HG02870 (cell line): ENCODE measurements around the gene ALG14.
"Not testable (repeated sequence)": the region's sequence is repeated elsewhere in the genome, so short reads cannot be mapped to it uniquely, and the experiment has no call there.

Experiments
- ATAC-seq: cut with Tn5 transposase; IDR thresholded peaks from one replicate; pipeline ENCODE4 v1.9.1; 2021; ENCODE audit warnings: mild to moderate bottlenecking, moderate library complexity; ENCODE audit not compliant: unreplicated experiment

Gene ALG14

DNA sequence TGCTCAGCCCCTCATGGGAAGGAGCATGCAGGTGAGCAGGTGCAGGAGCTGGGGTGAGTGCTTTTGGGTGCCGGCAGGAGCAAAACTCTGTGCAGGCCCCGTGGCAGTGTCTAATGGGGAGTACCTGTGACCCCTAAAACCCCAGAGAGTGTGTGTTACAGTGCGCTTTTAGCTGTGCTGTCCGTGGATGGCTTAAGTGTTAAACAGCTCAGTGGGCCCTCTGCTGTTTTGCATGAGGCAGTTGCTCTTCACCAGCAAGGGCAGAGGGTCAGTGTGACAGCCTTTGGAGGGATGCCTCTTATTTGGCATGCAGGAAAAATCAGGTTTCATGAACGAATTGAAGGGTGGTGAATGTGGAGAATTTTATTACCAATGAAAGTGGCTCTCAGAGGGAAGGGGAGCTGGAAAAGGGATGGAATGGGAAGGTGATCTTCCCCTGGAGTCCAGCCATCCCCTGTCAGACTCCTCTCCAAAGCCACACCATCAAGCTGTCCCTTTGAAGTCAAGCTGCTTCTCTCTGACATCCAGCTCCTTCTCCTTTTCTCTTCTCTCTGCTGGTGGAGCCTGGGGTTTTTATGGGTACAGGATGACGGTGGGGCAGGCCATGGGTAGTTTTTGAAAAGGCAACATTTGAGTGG is 17.0 kb upstream of the ALG14 start:
- ATAC-seq: no peak

DNA sequence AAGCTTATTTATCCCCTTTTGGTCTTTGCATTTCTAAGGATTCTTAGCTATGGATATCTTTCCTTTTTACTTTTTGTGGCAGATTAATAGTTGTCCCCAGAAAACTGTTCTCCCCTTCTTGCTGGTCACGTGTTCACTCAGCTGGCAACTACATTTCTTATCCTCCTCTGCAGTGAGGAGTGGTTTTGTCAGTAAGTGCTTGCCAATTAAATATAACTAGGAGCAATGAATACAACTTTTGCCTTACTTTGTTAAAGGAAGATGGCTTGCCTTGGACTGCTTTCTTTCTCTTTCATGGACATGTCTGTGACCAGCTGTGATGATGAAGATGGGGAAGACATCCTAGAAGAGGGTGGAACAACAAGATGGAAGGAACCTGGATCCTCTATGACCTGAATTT is 15.6 kb upstream of the ALG14 start:
- no peak for ATAC-seq

DNA sequence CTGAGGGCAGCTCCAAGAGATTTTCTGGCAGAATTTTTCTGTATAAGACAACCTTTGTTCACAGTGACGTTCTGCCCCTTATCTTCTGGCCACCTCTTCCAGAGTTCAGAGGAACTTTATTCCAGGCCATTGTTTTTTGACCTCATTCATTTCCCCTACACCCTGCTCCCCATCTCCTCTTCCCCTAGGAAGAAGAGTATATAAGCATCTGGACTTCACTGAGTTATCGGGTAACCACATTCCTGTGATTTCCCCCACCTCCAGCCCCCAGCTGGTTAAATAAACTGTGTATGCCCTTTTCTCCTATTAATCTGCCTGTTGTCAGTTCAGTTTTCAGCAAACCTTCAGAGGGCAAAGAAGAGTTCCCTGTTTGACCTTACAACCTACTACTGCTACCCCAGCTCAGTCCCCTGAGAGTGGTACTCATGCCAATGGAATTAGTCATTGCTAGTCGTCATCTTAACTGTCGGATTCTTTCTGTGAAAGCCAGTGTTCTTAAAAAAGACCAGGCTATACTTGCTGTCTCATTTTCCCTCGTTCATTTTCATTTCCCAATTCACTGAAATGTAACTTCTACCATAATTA is 14.3 kb upstream of the ALG14 start:
- ATAC-seq: no peak

DNA sequence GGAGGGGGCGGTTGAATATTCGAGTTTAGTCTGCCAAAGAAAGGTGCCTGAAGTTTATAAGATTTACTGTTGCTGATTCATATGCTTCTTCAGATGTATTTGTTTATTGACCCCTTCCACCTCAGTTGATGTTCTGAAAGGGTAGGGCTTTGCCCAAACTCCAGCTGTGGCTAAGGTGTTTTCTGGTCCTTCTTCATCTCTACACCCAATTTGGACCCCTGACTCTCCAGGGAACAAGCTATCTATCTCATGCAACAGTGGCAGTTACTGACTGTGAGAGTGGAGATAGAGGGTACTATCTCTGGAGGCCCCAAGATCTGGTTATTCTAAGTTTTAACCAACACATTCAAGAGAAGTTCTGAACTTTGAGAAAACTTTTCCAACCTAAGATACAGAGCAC is 12.6 kb upstream of the ALG14 start:
- no peak for ATAC-seq

DNA sequence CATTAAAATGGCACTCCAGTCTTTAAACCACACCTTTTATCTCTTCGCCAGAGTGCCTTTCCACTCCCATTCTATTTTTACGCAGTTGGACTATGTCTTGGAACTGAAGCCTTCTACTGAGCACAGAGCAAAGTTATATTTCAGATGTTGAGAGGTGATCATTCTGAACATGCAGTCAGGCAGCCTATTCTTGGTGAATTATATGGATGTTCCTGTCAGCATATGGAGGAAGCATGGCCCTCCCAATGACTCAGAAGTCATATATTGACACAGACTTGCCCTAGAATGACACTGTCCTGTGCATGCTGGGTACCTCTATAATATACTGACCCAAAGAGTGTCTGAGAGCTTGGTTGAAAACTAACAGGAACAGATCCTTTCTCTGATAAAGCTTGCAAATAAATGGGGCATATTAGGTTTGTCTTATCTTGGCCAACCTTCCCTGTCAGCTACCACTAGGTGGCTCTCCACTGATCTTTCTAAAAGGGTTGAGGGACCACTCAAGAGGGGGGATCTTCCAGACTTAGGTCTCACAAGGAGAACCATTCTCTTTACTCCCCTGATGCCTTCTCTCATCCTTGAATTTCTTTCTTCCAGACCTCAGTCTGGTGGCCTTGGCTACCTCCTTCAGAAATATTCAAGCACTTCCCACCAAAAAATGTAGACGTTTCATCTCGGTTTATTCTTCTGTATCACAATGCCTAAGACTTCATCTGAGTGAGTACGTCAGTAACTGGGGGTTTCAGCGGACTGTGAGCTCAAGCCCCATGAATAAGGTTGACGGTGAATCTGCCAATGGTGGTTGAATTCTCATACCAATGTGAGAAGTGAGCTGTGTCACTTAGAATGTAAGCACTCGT is 11.8 kb upstream of the ALG14 start:
- ATAC-seq: peak; percentile 62

DNA sequence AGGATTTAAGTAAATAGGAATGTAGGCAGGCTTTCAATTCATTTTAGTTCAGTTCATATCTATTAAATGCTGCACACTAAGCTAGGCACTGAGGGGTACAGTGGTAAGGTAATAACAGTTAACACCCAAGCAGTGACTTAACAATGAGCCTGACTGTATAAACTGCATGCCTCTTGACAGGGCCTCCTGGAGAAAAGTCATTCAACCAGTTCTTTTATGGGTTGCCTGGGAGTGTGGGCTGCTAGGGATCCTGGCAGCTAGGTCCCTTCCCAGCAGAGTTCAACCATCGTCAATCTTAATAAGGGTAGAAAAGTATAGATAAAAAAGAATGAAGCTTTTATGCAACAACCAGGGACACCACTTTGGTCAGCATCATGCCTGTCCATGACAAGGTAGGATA is 8.1 kb upstream of the ALG14 start:
- ATAC-seq: no peak

DNA sequence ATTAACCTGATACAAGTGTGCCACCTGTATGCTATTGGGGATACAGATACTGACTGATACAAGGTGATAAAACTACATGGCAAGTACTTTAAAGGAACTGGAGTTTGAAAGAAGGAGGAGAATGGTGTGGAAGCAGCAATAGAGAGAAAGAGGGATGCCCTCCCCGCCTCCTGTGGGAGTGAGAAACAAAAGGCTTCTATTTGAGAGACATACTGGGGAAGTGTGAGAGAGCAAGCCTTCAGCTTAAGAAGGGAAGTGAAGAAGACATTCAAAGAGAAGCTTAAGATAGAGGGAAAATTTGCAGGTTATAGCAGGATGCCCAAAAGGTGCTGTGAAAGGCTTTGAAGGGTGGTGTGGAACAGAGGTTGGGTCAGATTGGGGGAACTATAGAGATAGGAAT is 7.7 kb upstream of the ALG14 start:
- no peak for ATAC-seq

DNA sequence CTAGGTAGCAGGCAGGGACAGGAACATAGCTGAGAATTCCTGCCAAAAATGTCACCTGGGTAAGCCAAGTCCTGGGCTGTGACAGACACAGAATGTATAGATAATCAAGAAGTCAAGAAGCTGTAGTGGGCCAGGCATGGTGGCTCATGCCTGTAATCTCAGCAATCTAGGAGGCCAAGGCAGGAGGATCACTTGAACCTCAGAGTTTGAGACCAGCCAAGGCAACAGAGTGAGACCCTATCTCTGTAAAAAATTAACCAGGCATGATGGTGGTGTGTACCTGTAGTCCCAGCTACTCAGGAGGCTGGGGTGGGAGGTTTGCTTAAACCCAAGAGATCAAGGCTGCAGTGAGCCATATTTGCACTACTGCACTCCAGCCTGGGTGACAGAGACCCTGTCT is 3.3 kb upstream of the ALG14 start:
- no peak for ATAC-seq

DNA sequence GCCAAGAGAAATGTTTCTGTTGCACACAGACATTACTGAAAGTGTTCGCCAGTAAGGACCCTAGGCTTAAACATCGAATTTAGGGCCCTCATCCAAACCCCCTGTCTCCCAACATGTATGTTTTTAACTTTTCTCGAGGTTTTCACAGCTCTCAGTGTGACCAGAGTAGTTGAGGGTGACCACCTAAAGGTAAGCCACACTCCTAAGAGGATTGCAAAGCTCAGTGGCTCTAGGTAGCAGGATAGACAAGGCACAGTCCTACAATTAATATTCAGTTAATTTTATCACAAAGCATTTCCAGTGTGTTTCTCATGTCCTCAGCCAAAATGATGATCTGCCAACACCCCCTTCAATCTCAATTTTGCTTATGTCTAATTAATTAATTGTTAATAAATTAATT is 695 bp upstream of the ALG14 start:
- no peak for ATAC-seq

DNA sequence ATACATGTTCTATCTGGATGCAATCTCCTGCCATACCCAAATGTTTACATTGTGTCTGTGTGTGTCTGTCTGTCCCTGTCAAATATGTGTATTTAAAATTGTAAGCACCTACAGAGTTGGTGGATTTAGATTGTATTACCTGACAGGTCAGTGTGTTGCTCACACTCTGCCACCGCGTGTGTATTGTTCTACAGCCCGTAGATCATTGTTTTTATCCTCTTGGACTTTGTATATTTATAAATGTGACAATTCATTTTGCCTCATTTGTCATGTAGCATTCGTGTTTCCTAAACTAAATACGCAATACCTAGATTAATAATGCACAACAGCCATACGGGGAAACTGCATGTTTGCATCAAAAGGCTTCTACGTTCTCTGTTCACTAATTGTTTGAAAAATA is 634 bp downstream of the ALG14 start:
- ATAC-seq: no peak

DNA sequence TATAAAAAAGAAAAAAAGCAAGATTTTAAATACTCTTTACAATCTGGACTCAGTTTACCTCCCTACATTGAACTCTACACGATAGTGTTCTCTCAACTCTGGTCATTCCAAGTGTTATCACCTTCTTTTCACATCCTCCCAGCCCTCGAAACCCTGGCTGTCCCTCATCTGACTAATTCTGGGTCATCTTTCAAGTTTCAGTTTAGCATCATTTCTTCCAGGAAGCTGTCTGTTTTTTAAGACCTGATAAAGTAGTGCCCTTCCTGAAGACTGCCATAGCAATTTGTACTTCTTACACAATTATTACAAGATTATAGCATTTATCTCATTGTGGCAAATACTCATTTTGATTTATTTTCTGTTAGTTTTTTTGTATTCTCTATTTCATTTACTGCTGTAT is 1.2 kb downstream of the ALG14 start:
- ATAC-seq: no peak

DNA sequence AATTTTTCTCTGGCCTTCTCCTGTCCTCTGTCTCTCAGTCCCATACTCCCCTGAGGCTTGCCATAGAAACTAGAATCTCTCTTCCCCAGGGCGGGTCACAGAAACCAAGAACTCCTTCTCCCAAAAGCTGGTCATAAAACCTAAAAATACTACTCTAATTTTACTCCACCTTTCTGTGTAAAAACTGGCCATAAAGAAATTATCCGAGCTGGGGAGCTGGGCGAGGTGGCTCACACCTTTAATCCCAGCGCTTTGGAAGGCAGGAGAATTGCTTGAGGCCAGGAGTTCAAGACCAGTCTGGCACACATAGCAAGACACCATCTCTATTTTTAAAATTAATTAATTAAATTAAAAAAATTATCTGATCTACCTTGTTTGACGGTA is 3.0 kb downstream of the ALG14 start:
- ATAC-seq: no peak

DNA sequence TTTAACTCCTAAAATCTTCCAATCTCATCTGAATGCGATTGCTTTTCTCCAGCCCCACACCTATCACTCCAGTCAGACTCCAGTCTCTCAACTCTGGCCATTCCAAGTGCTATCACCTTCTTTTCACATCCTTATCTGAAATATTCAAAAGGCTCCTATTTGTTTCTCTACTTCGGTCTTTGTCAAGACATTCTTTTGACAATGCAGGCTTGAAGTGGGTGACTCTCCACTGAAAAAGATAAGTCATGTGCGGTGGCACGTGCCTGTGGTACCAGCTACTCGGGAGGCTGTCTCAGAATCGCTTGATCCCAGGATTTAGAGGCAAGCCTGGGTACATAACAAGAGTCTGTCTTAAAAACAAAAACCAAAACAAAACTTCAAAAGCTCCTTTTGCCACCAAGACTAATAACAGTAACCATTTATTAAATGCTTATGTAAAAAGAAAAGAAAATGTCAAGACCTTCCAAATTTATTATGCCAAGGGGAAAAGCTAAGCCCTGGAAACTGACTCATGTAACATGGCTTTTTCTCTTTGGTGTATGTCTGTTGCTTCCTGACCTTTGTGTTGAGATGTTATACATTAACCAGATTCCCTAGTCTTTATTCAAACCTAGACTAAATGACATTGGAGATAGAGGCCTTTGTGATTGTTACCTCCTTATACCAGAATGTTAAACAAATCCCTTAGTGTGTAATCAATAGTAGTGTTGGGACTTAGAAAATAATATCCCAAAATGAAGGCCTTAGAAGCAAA is 3.6 kb downstream of the ALG14 start:
- no peak for ATAC-seq

DNA sequence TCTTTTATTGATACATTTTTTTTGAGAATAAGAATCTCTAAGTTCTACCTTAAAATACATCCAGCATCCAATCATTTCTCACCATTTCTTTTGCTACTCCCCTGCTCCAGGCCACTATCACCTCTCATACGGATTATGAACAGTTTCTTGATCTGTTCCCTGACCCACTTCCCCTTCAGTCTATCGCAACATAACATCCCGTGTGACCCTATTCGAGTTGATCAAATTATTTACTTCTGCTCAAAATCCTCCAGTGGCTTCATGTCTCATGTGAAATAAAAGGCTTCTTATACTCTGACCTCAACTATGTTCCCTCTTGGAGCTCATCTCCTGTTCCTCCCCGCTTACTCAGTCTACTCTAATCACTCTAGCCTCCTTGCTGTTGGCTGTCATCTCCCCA is 5.2 kb downstream of the ALG14 start:
- no peak for ATAC-seq

DNA sequence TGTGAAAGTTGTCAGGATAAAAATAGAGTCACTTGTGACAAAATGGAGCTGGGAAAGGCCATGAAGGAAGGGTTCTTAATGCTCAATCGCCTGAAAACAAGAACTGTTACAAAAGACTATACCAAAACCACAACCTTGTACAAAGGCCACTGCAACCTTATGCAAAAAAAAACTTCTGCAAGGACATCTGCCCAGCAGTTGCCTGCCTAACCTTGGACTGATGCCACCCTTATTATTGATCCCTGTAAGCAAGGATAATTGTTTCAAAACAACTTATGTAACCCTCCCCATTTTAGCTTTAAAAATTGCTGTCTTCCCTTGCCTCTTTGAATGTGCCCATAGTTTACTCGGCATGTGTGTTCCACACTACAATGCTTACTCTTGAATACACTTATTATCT is 5.7 kb downstream of the ALG14 start:
- ATAC-seq: no peak

DNA sequence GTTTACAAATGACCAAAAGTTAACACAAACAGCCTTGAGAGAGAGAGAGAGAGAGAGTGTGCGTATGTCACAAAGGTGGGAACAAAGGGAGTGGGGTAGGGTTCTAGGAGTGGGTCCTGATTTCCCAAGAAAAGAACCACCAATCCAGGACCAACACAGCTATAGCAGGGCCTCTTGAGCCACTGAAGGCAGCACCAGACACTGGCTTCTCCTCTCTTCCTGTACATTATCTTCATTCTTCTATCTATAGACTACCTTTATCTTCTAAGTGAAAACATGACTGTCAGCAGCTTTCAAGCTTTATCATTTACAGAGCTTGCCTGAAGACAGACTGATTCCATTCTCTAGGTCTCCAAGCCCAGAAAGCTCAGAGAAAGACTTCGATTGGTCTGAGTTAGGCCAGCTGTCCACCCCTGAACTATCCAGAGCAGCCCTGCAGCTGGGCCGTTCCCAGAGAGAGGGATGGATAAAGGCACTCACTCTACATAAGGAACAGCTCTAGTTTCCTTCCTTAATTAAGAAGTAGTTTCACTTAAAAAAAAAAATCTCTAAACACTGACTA is 11.2 kb downstream of the ALG14 start:
- ATAC-seq: no peak

DNA sequence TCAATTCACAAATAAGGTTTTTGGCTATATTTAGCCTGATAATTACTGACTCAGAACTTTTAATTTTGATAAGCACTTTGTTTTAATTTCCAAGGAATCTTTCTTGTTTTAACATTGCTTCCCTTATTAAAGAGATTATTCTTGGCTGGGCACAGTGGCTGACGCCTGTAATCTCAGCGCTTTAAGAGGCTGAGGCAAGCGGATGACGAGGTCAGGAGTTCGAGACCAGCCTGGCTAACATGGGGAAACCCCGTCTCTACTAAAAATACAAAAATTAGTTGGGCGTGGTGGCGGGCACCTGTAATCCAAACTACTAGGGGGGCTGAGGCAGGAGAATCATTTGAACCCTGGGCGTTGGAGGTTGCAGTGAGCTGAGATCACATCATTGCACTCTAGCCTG is 13.8 kb downstream of the ALG14 start:
- ATAC-seq: no peak

DNA sequence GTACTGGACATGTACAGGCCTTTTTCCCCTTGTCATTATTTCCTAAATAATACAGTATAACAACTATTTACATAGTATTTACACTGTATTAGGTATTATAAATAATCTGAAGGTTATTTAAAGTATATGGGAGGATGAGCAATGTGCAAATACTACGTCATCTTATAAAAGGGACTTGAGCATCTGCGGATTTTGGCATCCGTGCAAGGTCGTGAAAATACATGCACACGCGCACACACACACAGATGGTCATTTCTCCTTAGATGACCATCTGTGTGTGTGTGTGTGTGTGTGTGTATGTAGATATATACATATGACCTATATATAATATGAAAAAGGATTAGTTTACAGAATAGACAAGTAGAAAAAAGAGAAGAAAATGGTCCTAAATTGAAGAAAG is 15.4 kb downstream of the ALG14 start:
- no peak for ATAC-seq

DNA sequence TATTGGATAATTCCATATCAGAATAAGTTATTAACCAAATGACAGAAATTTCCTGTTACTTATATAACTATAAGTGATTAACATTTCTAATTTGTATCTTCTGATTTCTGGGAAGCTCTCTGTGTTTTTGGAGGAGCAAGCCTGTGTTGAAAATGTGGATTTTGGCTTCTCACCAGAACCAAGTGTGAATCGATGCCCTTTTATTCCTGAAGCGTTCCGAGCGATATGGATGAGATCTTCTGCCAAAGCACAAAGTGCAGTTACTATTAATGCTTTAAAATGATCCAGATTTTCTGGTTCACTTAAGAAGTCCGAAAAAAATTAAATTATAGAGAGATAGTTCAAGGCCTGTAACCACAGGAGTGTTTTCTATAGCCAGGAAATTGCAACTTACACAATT is 22.8 kb downstream of the ALG14 start:
- ATAC-seq: no peak

DNA sequence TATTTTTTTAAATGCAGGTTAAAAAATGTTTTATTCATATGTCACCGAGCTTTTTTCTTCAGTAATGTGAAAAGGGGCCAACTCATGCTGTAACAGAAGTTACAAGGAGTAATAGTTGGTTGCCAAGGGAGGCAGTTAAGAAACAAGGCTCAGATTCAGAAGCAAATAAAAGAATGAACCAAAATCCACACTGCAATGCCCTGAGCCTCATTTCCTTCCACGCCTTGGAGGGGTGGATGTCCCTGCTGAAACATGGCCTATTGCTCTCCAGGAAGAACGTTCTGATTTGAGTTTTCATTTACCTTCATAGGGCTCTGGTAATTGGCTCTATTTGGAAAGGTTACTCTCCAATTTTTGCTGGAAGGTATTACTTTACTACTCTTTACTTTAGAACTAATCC is 24.4 kb downstream of the ALG14 start:
- ATAC-seq: no peak

DNA sequence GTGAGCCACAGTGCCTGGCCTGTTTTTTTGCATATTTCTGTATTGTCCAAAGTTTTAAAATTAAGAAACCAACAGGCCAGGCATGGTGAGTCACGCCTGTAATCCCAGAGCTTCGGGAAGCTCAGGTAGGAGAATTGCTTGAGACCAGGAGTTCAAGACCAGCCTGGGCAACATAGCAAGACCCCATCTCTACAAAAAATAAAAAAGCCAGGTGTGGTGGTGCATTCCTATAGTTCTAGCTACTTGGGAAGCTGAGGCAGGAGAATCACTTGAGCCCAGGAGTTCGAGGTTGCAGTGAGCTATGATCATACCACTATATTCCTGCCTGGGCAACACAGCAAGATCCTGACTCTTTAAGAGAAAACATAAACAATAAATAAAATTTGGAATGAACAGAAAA is 25.1 kb downstream of the ALG14 start:
- ATAC-seq: not testable (repeated sequence)
